NCI-H748 (cell line): ENCODE data around the gene NAGA.

ENCODE experiments used
- DNase-seq: peaks from one replicate; lab custom pipeline; 2025; ENCODE audit not compliant: unreplicated experiment; lab: John Stamatoyannopoulos, UW

NAGA gene

GRCh38 chr22:42050641-42051180 lies 19.9 kb downstream of the NAGA start:
- no peak for DNase-seq

- no peak for DNase-seq
These were observed 28.8 kb downstream of the NAGA start for GRCh38 chr22:42041784-42042183.

GRCh38 chr22:42039271-42039670 lies 31.3 kb downstream of the NAGA start:
- DNase-seq, result no peak

GRCh38 chr22:42035256-42035655 lies 35.4 kb downstream of the NAGA start:
- no peak for DNase-seq

- no peak for DNase-seq
These were observed 37.1 kb downstream of the NAGA start for GRCh38 chr22:42033263-42034181.

GRCh38 chr22:42026705-42027104 lies 43.9 kb downstream of the NAGA start:
- no peak for DNase-seq

- DNase-seq, result no peak
These were observed 45.2 kb downstream of the NAGA start for GRCh38 chr22:42025421-42025820.

GRCh38 chr22:42022162-42022847 lies 48.3 kb downstream of the NAGA start:
- DNase-seq, result no peak

GRCh38 chr22:42021571-42021970 lies 49.0 kb downstream of the NAGA start:
- DNase-seq, result no peak

- DNase-seq, result no peak
These were observed 52.4 kb downstream of the NAGA start for GRCh38 chr22:42018224-42018623.

- no peak for DNase-seq
These were observed 54.5 kb downstream of the NAGA start for GRCh38 chr22:42016111-42016510.

GRCh38 chr22:42013385-42013784 lies 57.2 kb downstream of the NAGA start:
- no peak for DNase-seq

- no peak for DNase-seq
These were observed 59.8 kb downstream of the NAGA start for GRCh38 chr22:42010778-42011177.
